Hepatocyte (in vitro differentiated cells): Measurements from ENCODE around the gene ZMYND8.

Source experiments
- CTCF ChIP-seq: fragments of 200-600 bp; sonication (generic); IDR thresholded peaks from 2 replicates; pipeline ENCODE4 v1.5.1; 2016; ENCODE audit warnings: antibody characterized with exemption, mild to moderate bottlenecking; ENCODE audit not compliant: poor library complexity
- EZH2 ChIP-seq: fragments of 200-600 bp; sonication (generic); IDR thresholded peaks from 2 replicates; pipeline ENCODE4 v1.6.1; 2016; ENCODE audit warnings: antibody characterized with exemption, mild to moderate bottlenecking, borderline replicate concordance

DNA sequence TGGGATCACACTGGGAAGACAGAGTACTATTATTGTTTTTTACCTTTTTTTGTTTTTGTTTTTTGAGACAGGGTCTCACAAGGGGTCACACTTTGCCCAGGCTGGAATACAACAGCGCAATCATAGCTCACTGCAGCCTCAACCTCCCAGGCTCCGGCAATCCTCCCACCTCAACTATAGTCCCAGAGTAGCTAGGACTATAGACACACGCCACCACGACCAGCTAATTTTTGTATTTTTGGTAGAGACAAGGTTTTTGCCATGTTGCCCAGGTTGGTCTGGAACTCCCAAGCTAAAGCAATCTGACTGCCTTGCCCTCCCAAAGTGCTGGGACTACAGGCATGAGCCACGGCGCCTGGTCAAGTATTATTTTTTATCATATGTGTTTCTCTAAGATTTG lies 81.0 kb downstream of the ZMYND8 start:
- TF ChIP-seq CTCF (no peak), EZH2 (no peak)
